Caco-2 (cell line): ENCODE results near the gene AGL. TPM values are rescaled to one million over a fixed set of nuclear protein-coding genes. Genes with fewer than 3 reads are reported as not detected.

Experiments
- BruUV-seq: library from RNA; stranded (reverse); fragments of 400-500 nt; replicated peaks from 2 replicates; lab custom pipeline; 2021; lab: Mats Ljungman, UMichigan
- CTCF ChIA-PET: fragments of 300-600 bp; sonication (Branson Sonifier 250); formaldehyde crosslinking; loops from one replicate; lab custom pipeline; 2022; ENCODE audit warnings: antibody characterized with exemption; lab: Charles Lee
- POLR2A ChIA-PET: fragments of 300-600 bp; sonication (Branson Sonifier 250); formaldehyde crosslinking; loops from one replicate; lab custom pipeline; 2022; ENCODE audit warnings: antibody characterized with exemption; lab: Charles Lee
- DNase-seq, 2 experiments: peaks; one replicate each; pipeline versions ENCODE4 v3.0.0 to v3.0.0-alpha.2; 2020 to 2022
- H3K27me3 ChIP-seq: replicated peaks from 2 replicates; pipeline ENCODE4 v1.6.0; 2011; ENCODE audit warnings: low read length; ENCODE audit not compliant: control insufficient read depth, insufficient read depth
- H3K36me3 ChIP-seq: 2 replicates; pipeline ENCODE4 v1.5.1; 2011; ENCODE audit warnings: low read length; ENCODE audit not compliant: control insufficient read depth, insufficient read depth
- H3K4me1 ChIP-seq: fragments of 250-450 bp; sonication (Bioruptor Pico); 2 replicates; pipeline ENCODE4 v1.5.1; 2020; ENCODE audit warnings: mild to moderate bottlenecking
- H3K4me3 ChIP-seq: 2 replicates; pipeline ENCODE4 v1.5.1; 2011; ENCODE audit warnings: low read depth, mild to moderate bottlenecking, control low read depth, low read length
- H3K9me3 ChIP-seq: fragments of 250-450 bp; sonication (Bioruptor Pico); 2 replicates; pipeline ENCODE4 v1.5.1; 2020; ENCODE audit warnings: mild to moderate bottlenecking, moderate library complexity
- H3K27ac Mint-ChIP-seq: one replicate; pipeline ENCODE4 v1.8.0; 2022; ENCODE audit warnings: mixed read lengths; ENCODE audit not compliant: unreplicated experiment
- H3K27me3 Mint-ChIP-seq: one replicate; pipeline ENCODE4 v1.8.0; 2022; ENCODE audit warnings: mixed read lengths; ENCODE audit not compliant: insufficient read depth, unreplicated experiment
- H3K36me3 Mint-ChIP-seq: one replicate; pipeline ENCODE4 v1.8.0; 2022; ENCODE audit warnings: mild to moderate bottlenecking, mixed read lengths; ENCODE audit not compliant: insufficient read depth, unreplicated experiment
- H3K4me1 Mint-ChIP-seq: one replicate; pipeline ENCODE4 v1.8.0; 2022; ENCODE audit warnings: low read depth, mixed read lengths; ENCODE audit not compliant: unreplicated experiment
- H3K4me3 Mint-ChIP-seq: one replicate; pipeline ENCODE4 v1.8.0; 2022; ENCODE audit warnings: mild to moderate bottlenecking, moderate library complexity, mixed read lengths; ENCODE audit not compliant: unreplicated experiment
- H3K9me3 Mint-ChIP-seq: one replicate; pipeline ENCODE4 v1.8.0; 2022; ENCODE audit warnings: mixed read lengths; ENCODE audit not compliant: unreplicated experiment
- intact Hi-C: fragments of 100-400 bp; cut with micrococcal nuclease; formaldehyde crosslinking; loops from one replicate; pipeline ENCODE4 v1.10.0; 2022; ENCODE audit not compliant: unreplicated experiment
- total RNA-seq: library from RNA; stranded (reverse); gene quantifications from 2 replicates; pipeline ENCODE4 v1.2.3, GENCODE V29; 2022
- TF ChIP-seq, protein P1 (sequence below), 2 experiments: fragments of 200-600 bp in 1 of 2; IDR thresholded peaks; 1 replicate in 1 of 2; 2 replicates in 1 of 2; pipeline versions ENCODE4 v1.5.1 to v1.8.0; 2011 to 2022; ENCODE audit warnings: antibody characterized with exemption in 1 of 2, control low read depth in 1 of 2, inconsistent platforms in 1 of 2, low read depth in 1 of 2, low read length in 1 of 2, mild to moderate bottlenecking in 1 of 2, moderate library complexity in 1 of 2; ENCODE audit not compliant: insufficient read depth in 1 of 2, severe bottlenecking in 1 of 2, unreplicated experiment in 1 of 2

Gene AGL
- total RNA-seq, 1 experiment from 2014 or later, result 23.6 TPM

DNA sequence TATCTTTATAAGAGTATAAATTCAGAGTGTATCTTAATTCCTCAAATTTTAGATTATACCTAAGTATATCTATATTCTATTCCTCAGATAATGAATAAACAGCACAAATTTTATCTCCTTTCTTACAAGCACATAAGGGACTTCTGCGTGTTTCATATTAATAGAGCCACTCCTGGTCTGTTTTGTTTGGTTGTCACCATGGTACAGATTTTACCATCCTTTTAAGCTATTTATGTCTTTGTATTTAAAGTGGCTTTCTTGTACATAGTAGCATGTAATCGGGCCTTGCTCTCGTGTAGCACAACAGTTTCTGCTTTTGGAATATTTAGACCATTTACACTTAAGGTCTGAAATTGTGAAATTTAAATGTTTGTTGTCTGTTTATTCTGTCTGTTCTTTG is 67.1 kb downstream of the AGL start:
- no peaks in the 10 kb centered on the region; the same call in 1 of the 2 replicates for H3K36me3 ChIP-seq
- peaks cover 14% of the 10 kb centered on the region for H3K36me3 Mint-ChIP-seq

DNA sequence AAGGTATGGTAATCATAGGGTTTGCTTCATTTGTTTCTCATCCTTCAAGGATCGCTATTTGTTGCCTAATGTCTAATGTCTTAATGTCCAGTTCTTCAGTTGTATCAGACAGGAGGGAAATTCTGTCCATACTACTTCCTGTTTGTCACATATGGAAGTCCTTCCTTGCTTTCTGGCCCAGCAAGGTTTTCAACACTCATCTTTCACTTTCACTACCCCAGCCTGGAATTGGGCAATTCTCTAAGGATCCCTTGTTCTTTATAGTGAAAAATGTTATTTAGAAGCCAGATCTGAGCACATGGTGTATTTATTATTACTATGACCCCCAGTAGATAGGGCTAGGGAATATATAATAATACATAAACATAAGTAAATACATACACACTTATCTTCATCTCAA is 69.1 kb downstream of the AGL start:
- Mint-ChIP-seq H3K36me3 (peaks cover 14% of the 10 kb centered on the region), H3K4me1 (no peaks in the 10 kb centered on the region), H3K27me3 (no peaks in the 10 kb centered on the region), H3K9me3 (no peaks in the 10 kb centered on the region), H3K4me3 (no peak overlapping the region), H3K27ac (no peak overlapping the region)
- intact Hi-C loops, result no loop called here
- no TSS peak for BruUV-seq
- TF ChIP-seq, protein P1, sequence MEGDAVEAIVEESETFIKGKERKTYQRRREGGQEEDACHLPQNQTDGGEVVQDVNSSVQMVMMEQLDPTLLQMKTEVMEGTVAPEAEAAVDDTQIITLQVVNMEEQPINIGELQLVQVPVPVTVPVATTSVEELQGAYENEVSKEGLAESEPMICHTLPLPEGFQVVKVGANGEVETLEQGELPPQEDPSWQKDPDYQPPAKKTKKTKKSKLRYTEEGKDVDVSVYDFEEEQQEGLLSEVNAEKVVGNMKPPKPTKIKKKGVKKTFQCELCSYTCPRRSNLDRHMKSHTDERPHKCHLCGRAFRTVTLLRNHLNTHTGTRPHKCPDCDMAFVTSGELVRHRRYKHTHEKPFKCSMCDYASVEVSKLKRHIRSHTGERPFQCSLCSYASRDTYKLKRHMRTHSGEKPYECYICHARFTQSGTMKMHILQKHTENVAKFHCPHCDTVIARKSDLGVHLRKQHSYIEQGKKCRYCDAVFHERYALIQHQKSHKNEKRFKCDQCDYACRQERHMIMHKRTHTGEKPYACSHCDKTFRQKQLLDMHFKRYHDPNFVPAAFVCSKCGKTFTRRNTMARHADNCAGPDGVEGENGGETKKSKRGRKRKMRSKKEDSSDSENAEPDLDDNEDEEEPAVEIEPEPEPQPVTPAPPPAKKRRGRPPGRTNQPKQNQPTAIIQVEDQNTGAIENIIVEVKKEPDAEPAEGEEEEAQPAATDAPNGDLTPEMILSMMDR (IDR thresholded peaks at IDR 0.05; ENCODE audit: insufficient read depth in 1 of 2, low read depth in 1 of 2, low read length in 1 of 2, severe bottlenecking in 1 of 2, unreplicated experiment in 1 of 2), result no peak
- H3K4me1 ChIP-seq, result no peaks in the 10 kb centered on the region
- DNase-seq, result no peak
- POLR2A ChIA-PET, result no interaction called here
- no peaks in the 10 kb centered on the region for H3K27me3 ChIP-seq
- CTCF ChIA-PET, result no interaction called here
- H3K36me3 ChIP-seq, result no peaks in the 10 kb centered on the region; the same call in 1 of the 2 replicates
- no peaks in the 10 kb centered on the region for H3K9me3 ChIP-seq
- no peak overlapping the region for H3K4me3 ChIP-seq

More for the DNA sequence above, 67.1 kb downstream of the AGL start:
- DNase-seq, result no peak
- H3K4me1 ChIP-seq, result no peaks in the 10 kb centered on the region
- H3K4me1 Mint-ChIP-seq, result no peaks in the 10 kb centered on the region
- H3K27me3 Mint-ChIP-seq, result no peaks in the 10 kb centered on the region
- intact Hi-C loops, result no loop called here
- H3K4me3 Mint-ChIP-seq, result no peak overlapping the region
- no peak overlapping the region for H3K4me3 ChIP-seq
- H3K9me3 ChIP-seq, result no peaks in the 10 kb centered on the region
- H3K9me3 Mint-ChIP-seq, result no peaks in the 10 kb centered on the region
- TF ChIP-seq, protein P1 (IDR thresholded peaks at IDR 0.05; ENCODE audit: insufficient read depth in 1 of 2, low read depth in 1 of 2, low read length in 1 of 2, severe bottlenecking in 1 of 2, unreplicated experiment in 1 of 2), result no peak
- H3K27ac Mint-ChIP-seq, result no peak overlapping the region
- CTCF ChIA-PET, result no interaction called here
- no peaks in the 10 kb centered on the region for H3K27me3 ChIP-seq
- BruUV-seq, result no TSS peak
- POLR2A ChIA-PET, result no interaction called here

DNA sequence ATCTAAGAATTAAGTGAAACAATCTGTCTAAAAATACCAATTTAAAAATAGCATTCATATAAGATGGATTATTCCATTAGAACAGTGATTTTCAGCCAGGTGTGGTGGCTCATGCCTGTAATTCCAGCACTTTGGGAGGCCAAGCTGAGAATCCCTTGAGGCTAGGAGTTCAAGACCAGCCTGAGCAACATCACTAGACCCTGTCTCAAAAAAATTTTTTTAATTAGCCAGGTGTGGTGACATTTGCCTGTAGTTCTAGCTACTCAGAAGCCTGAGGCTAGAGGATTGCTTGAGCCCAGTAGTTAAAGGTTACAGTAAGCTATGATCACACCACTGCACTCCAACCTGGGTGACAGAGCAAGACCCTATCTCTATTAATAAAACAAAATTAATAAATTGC is 84.6 kb downstream of the AGL start:
- H3K36me3 Mint-ChIP-seq, result no peaks in the 10 kb centered on the region
- no peaks in the 10 kb centered on the region for H3K27me3 Mint-ChIP-seq

More for the DNA sequence above, 84.6 kb downstream of the AGL start:
- Mint-ChIP-seq H3K4me1 (no peaks in the 10 kb centered on the region), H3K4me3 (no peak overlapping the region), H3K9me3 (no peaks in the 10 kb centered on the region), H3K27ac (no peak overlapping the region)
- TF ChIP-seq, protein P1 (IDR thresholded peaks at IDR 0.05; ENCODE audit: insufficient read depth in 1 of 2, low read depth in 1 of 2, low read length in 1 of 2, severe bottlenecking in 1 of 2, unreplicated experiment in 1 of 2), result no peak
- no peak for DNase-seq
- intact Hi-C loops, result no loop called here
- Histone ChIP-seq H3K27me3 (no peaks in the 10 kb centered on the region), H3K36me3 (no peaks in the 10 kb centered on the region), H3K4me3 (no peak overlapping the region), H3K9me3 (no peaks in the 10 kb centered on the region), H3K4me1 (no peaks in the 10 kb centered on the region)
- CTCF ChIA-PET, result no interaction called here
- POLR2A ChIA-PET, result no interaction called here
- no TSS peak for BruUV-seq
